HepG2 (cell line): ENCODE results near the gene GRIK4. TPM values are rescaled to one million over a fixed set of nuclear protein-coding genes. Genes with fewer than 3 reads are reported as not detected.

ENCODE experiments used
- ATAC-seq: fragments of 200-7000 bp; cut with Tn5 transposase; 3 replicates; pipeline ENCODE4 v1.9.1; 2020; ENCODE audit warnings: mild to moderate bottlenecking, moderate library complexity
- BruUV-seq: library from RNA; stranded (reverse); fragments of 400-500 nt; replicated peaks from 2 replicates; lab custom pipeline; 2021; lab: Mats Ljungman, UMichigan
- CTCF ChIA-PET: fragments of 300-600 bp; formaldehyde crosslinking; extraction: SDS; loops from one replicate; lab custom pipeline; 2021; ENCODE audit warnings: low total read pairs, inconsistent platforms, low intra/inter-chr PET ratio; lab: Yijun Ruan, JAX
- POLR2A ChIA-PET: fragments of 350-600 bp; sonication (Branson Sonifier 250); formaldehyde crosslinking; loops from one replicate; lab custom pipeline; 2020; ENCODE audit warnings: antibody characterized with exemption, inconsistent platforms; lab: Yijun Ruan, JAX
- DNase-seq: peaks from one replicate; pipeline ENCODE4 v3.0.0-alpha.2; 2015; ENCODE audit warnings: low spot score
- FAIRE-seq: peaks from 3 replicates; lab custom pipeline; 2011; peaks lifted over from hg19 to GRCh38; lab: Jason Lieb, UNC
- H2AFZ ChIP-seq: one replicate; pipeline ENCODE4 v1.6.1; 2011; ENCODE audit warnings: low read length, inconsistent platforms
- H3K27ac ChIP-seq: fragments of 300-600 bp; 3 replicates; pipeline ENCODE4 v1.8.0; 2011; ENCODE audit warnings: mixed run types, mild to moderate bottlenecking, mixed read lengths, low read length, inconsistent platforms; ENCODE audit not compliant: insufficient read depth; ENCODE audit errors: extremely low read length
- H3K27me3 ChIP-seq, 2 experiments: fragments of 200-600 bp in 1 of 2; 2 replicates in 1 of 2; 3 replicates in 1 of 2; pipeline versions ENCODE4 v1.6.0 to v1.8.0; 2011; ENCODE audit warnings: low read length in 2 of 2, mild to moderate bottlenecking in 2 of 2, moderate library complexity in 2 of 2, inconsistent platforms in 1 of 2; ENCODE audit not compliant: insufficient read depth in 2 of 2, control insufficient read depth in 1 of 2
- H3K36me3 ChIP-seq, 2 experiments: fragments of 200-600 bp in 1 of 2; replicated peaks in 1 of 2; 2 replicates in 1 of 2; 3 replicates in 1 of 2; pipeline versions ENCODE4 v1.5.1 to v1.8.0; 2011; ENCODE audit warnings: low read length in 2 of 2, inconsistent platforms in 1 of 2; ENCODE audit not compliant: insufficient read depth in 2 of 2, control insufficient read depth in 1 of 2
- H3K4me1 ChIP-seq: 2 replicates; pipeline ENCODE4 v1.5.1; 2012; ENCODE audit warnings: low read length, inconsistent platforms; ENCODE audit not compliant: insufficient read depth
- H3K4me2 ChIP-seq: 2 replicates; pipeline ENCODE4 v1.6.0; 2011; ENCODE audit warnings: low read depth, low read length, inconsistent platforms
- H3K4me3 ChIP-seq, 3 experiments: fragments of 200-600 bp in 1 of 3; sonication (generic), shearing (Covaris generic) in 1 of 3; replicated peaks in 1 of 3; 2 replicates each; pipeline ENCODE4 v1.5.1; 2011 to 2016; ENCODE audit warnings: low read length in 3 of 3, inconsistent platforms in 2 of 3, low read depth in 2 of 3, mild to moderate bottlenecking in 2 of 3, control low read depth in 1 of 3, mixed read lengths in 1 of 3; ENCODE audit not compliant: insufficient read depth in 1 of 3
- H3K79me2 ChIP-seq: one replicate; pipeline ENCODE4 v1.6.1; 2011; ENCODE audit warnings: low read length, inconsistent platforms; ENCODE audit not compliant: insufficient read depth
- H3K9ac ChIP-seq: 2 replicates; pipeline ENCODE4 v1.6.0; 2011; ENCODE audit warnings: mild to moderate bottlenecking, low read depth, low read length, inconsistent platforms; ENCODE audit not compliant: insufficient read depth
- H3K9me3 ChIP-seq: 2 replicates; pipeline ENCODE4 v1.5.1; 2012; ENCODE audit warnings: mild to moderate bottlenecking, low read length
- H4K20me1 ChIP-seq: 2 replicates; pipeline ENCODE4 v1.6.0; 2011; ENCODE audit warnings: inconsistent platforms, mild to moderate bottlenecking, low read length, moderate library complexity; ENCODE audit not compliant: insufficient read depth
- CHD4 ChIP-seq: fragments of 200-600 bp; sonication (generic); IDR thresholded peaks from 2 replicates; pipeline ENCODE4 v1.7.0; 2017; ENCODE audit warnings: mild to moderate bottlenecking, low read length, borderline replicate concordance
- MTA1 ChIP-seq: sonication (generic); formaldehyde crosslinking; IDR thresholded peaks from 2 replicates; pipeline ENCODE4 v1.4.0; 2020; ENCODE audit warnings: missing genetic modification reagents, mild to moderate bottlenecking, borderline replicate concordance
- MTF2 ChIP-seq: sonication (generic); formaldehyde crosslinking; IDR thresholded peaks from 2 replicates; pipeline ENCODE4 v1.5.0; 2020; ENCODE audit warnings: missing genetic modification reagents, borderline replicate concordance
- NFATC3 ChIP-seq: sonication (generic); formaldehyde crosslinking; IDR thresholded peaks from 2 replicates; pipeline ENCODE4 v1.5.1; 2020; ENCODE audit warnings: mild to moderate bottlenecking, missing genetic modification reagents
- SIX1 ChIP-seq: sonication (generic); formaldehyde crosslinking; IDR thresholded peaks from 2 replicates; pipeline ENCODE4 v1.4.0; 2020; ENCODE audit warnings: missing genetic modification reagents, borderline replicate concordance
- ZNF547 ChIP-seq: sonication (generic); formaldehyde crosslinking; IDR thresholded peaks from 2 replicates; pipeline ENCODE4 v1.5.1; 2020; ENCODE audit warnings: mild to moderate bottlenecking, missing genetic modification reagents
- ZNF607 ChIP-seq: sonication (generic); formaldehyde crosslinking; IDR thresholded peaks from 2 replicates; pipeline ENCODE4 v1.5.1; 2020; ENCODE audit warnings: missing genetic modification reagents, mild to moderate bottlenecking, borderline replicate concordance
- ZNF616 ChIP-seq: sonication (generic); formaldehyde crosslinking; IDR thresholded peaks from 2 replicates; pipeline ENCODE4 v1.5.0; 2020; ENCODE audit warnings: low read depth, mild to moderate bottlenecking, missing genetic modification reagents
- WGBS: methylation state at CpG from one replicate; pipeline ENCODE4 v1.1.6; 2017; ENCODE audit warnings: low lambda C conversion rate; 5-methylcytosine and 5-hydroxymethylcytosine counted together
- in situ Hi-C: cut with HindIII; loops from 2 replicates; pipeline ENCODE4 v1.10.0; 2017; ENCODE audit warnings: low pct_unique_long_range_greater_than_20kb; ENCODE audit not compliant: extremely low pct_ligation_motif_present
- intact Hi-C: fragments of 100-400 bp; cut with micrococcal nuclease; formaldehyde crosslinking; loops from one replicate; pipeline ENCODE4 v1.10.0; 2022; ENCODE audit not compliant: unreplicated experiment
- polyA plus RNA-seq, 8 experiments: library from polyadenylated mRNA; depleted of rRNA in 3 of 8; stranded (reverse) in 7 of 8; unstranded in 1 of 8; fragments of >200 nt; fragmentation: Illumina TruSeq in 4 of 8; extraction: Trizol in 4 of 8; gene quantifications; 2 replicates each; pipeline versions ENCODE4 v1.2.1 to v1.2.3, GENCODE V29; 2011 to 2016; ENCODE audit warnings: low read depth in 4 of 8, missing spikeins in 1 of 8, mixed read lengths in 1 of 8; ENCODE audit not compliant: insufficient read depth in 1 of 8
- total RNA-seq, 5 experiments: library from RNA; depleted of rRNA; stranded (reverse); fragments of >200 nt; fragmentation: Illumina TruSeq; extraction: Trizol; gene quantifications; 2 replicates each; pipeline ENCODE4 v1.2.3, GENCODE V29; 2016; ENCODE audit warnings: low read depth in 1 of 5
- TF ChIP-seq, protein P1 (sequence below): sonication (generic); formaldehyde crosslinking; IDR thresholded peaks from 2 replicates; pipeline ENCODE4 v1.8.1; 2023; ENCODE audit warnings: mild to moderate bottlenecking, missing genetic modification reagents, borderline replicate concordance
- TF ChIP-seq, protein P2 (sequence below): sonication (generic); formaldehyde crosslinking; IDR thresholded peaks from 2 replicates; pipeline ENCODE4 v1.5.0; 2020; ENCODE audit warnings: mild to moderate bottlenecking, missing genetic modification reagents, borderline replicate concordance
- TF ChIP-seq, protein P3 (sequence below): sonication (generic); formaldehyde crosslinking; IDR thresholded peaks from 2 replicates; pipeline ENCODE4 v1.4.0; 2020; ENCODE audit warnings: missing genetic modification reagents, mild to moderate bottlenecking, borderline replicate concordance
- TF ChIP-seq, protein P4 (sequence below): IDR thresholded peaks from 2 replicates; pipeline ENCODE4 v1.6.1; 2016
- TF ChIP-seq, protein P5 (sequence below): IDR thresholded peaks from 2 replicates; pipeline ENCODE4 v1.6.1; 2018; ENCODE audit warnings: missing genetic modification reagents, mild to moderate bottlenecking, missing compliant biosample characterization
- TF ChIP-seq, protein P6 (sequence below): IDR thresholded peaks from 2 replicates; pipeline ENCODE4 v1.6.1; 2012; ENCODE audit warnings: low read depth, low read length, improper control_type of control experiment

The GRIK4 gene
- total and polyA plus RNA-seq, 2 of the 13 experiments (the other 11 are each of a cell fraction or from before 2014, with no cell fraction given) = 0.04 to 0.07 TPM

DNA sequence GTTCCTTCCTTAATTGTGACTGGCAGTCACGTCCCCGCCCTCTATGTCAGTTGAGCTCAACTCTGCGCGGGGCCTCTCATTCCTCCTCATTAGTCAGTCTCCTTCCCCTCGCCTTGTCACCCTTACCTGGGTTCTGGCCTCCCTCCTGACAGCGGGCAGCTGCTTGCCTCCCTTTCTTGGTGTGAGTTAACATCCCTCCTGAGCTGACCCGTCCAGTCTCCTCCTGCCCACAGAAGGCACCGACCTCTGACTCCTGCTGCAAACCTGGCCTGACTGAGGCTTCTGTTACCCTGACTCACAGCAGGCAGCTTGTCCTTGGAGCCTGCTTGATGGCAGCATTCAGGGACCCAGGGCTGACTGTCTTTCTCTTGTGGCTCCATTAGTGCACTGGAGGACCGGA is 45.2 kb downstream of the GRIK4 start:
- Histone ChIP-seq H3K9ac (no peak overlapping the region), H3K79me2 (no peaks in the 10 kb centered on the region), H2AFZ (no peak overlapping the region), H4K20me1 (no peaks in the 10 kb centered on the region), H3K4me2 (no peak overlapping the region), H3K36me3 (no peaks in the 10 kb centered on the region), H3K9me3 (no peaks in the 10 kb centered on the region), H3K27me3 (peaks cover 3 to 37% of the 10 kb centered on the region in 2 experiments; a peak in 4 of 5 replicates), H3K4me1 (no peaks in the 10 kb centered on the region), H3K4me3 (no peak overlapping the region), H3K27ac (no peak overlapping the region)
- FAIRE-seq (no peak), DNase-seq (no peak), ATAC-seq (peak; percentile 42; the same call in 1 of the 3 replicates)
- 32% methylated on average over 9 of the region's 9 CpGs for WGBS
- intact Hi-C loops = no loop called here
- in situ Hi-C loops = no loop called here
- BruUV-seq = no TSS peak
- ChIA-PET CTCF (no interaction called here), POLR2A (no interaction called here)
- TF ChIP-seq, protein P1, sequence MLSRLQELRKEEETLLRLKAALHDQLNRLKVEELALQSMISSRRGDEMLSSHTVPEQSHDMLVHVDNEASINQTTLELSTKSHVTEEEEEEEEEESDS (CRISPR knock-in tag) = no peak
- TF ChIP-seq, protein P2, sequence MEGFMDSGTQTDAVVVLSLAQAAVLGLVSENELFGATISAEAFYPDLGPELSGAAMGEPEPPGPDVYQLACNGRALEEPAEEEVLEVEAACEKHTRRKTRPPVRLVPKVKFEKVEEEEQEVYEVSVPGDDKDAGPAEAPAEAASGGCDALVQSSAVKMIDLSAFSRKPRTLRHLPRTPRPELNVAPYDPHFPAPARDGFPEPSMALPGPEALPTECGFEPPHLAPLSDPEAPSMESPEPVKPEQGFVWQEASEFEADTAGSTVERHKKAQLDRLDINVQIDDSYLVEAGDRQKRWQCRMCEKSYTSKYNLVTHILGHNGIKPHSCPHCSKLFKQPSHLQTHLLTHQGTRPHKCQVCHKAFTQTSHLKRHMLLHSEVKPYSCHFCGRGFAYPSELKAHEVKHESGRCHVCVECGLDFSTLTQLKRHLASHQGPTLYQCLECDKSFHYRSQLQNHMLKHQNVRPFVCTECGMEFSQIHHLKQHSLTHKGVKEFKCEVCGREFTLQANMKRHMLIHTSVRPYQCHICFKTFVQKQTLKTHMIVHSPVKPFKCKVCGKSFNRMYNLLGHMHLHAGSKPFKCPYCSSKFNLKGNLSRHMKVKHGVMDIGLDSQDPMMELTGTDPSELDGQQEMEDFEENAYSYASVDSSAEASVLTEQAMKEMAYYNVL (CRISPR knock-in tag) = no peak
- TF ChIP-seq, protein P3, sequence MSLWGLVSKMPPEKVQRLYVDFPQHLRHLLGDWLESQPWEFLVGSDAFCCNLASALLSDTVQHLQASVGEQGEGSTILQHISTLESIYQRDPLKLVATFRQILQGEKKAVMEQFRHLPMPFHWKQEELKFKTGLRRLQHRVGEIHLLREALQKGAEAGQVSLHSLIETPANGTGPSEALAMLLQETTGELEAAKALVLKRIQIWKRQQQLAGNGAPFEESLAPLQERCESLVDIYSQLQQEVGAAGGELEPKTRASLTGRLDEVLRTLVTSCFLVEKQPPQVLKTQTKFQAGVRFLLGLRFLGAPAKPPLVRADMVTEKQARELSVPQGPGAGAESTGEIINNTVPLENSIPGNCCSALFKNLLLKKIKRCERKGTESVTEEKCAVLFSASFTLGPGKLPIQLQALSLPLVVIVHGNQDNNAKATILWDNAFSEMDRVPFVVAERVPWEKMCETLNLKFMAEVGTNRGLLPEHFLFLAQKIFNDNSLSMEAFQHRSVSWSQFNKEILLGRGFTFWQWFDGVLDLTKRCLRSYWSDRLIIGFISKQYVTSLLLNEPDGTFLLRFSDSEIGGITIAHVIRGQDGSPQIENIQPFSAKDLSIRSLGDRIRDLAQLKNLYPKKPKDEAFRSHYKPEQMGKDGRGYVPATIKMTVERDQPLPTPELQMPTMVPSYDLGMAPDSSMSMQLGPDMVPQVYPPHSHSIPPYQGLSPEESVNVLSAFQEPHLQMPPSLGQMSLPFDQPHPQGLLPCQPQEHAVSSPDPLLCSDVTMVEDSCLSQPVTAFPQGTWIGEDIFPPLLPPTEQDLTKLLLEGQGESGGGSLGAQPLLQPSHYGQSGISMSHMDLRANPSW = no peak
- TF ChIP-seq ZNF607 (CRISPR knock-in tag) (no peak), NFATC3 (no peak), MTA1 (CRISPR knock-in tag) (no peak), MTF2 (no peak), ZNF547 (CRISPR knock-in tag) (no peak), CHD4 (no peak), ZNF616 (CRISPR knock-in tag) (no peak), SIX1 (CRISPR knock-in tag) (no peak)
- TF ChIP-seq, protein P4, sequence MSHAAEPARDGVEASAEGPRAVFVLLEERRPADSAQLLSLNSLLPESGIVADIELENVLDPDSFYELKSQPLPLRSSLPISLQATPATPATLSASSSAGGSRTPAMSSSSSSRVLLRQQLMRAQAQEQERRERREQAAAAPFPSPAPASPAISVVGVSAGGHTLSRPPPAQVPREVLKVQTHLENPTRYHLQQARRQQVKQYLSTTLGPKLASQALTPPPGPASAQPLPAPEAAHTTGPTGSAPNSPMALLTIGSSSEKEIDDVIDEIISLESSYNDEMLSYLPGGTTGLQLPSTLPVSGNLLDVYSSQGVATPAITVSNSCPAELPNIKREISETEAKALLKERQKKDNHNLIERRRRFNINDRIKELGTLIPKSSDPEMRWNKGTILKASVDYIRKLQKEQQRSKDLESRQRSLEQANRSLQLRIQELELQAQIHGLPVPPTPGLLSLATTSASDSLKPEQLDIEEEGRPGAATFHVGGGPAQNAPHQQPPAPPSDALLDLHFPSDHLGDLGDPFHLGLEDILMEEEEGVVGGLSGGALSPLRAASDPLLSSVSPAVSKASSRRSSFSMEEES (CRISPR knock-in tag) = no peak
- TF ChIP-seq, protein P5, sequence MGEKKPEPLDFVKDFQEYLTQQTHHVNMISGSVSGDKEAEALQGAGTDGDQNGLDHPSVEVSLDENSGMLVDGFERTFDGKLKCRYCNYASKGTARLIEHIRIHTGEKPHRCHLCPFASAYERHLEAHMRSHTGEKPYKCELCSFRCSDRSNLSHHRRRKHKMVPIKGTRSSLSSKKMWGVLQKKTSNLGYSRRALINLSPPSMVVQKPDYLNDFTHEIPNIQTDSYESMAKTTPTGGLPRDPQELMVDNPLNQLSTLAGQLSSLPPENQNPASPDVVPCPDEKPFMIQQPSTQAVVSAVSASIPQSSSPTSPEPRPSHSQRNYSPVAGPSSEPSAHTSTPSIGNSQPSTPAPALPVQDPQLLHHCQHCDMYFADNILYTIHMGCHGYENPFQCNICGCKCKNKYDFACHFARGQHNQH (CRISPR knock-in tag) = no peak
- TF ChIP-seq, protein P6, sequence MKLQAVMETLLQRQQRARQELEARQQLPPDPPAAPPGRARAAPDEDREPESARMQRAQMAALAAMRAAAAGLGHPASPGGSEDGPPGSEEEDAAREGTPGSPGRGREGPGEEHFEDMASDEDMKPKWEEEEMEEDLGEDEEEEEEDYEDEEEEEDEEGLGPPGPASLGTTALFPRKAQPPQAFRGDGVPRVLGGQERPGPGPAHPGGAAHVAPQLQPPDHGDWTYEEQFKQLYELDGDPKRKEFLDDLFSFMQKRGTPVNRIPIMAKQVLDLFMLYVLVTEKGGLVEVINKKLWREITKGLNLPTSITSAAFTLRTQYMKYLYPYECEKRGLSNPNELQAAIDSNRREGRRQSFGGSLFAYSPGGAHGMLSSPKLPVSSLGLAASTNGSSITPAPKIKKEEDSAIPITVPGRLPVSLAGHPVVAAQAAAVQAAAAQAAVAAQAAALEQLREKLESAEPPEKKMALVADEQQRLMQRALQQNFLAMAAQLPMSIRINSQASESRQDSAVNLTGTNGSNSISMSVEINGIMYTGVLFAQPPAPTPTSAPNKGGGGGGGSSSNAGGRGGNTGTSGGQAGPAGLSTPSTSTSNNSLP = no peak
